ENCODE results near the gene USH1C.

DNA sequence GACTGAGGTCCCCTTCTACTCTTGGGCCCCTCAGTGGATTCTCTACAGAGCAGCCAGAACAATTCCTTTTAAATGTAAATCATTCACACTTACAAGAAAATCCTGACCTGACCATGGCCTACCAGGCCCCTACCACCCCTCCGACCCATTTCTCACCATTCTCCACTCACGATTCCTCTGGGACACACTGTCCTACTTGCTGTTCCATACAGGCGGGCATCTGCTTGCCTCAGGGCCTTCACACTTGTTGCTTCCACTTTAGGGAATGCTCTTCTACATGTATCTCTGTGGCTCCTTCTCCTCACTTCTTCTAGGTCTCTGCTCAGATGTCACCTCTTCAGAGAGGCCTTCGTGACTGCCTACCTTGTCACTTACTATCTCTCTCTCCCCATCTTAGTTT lies 3.4 kb downstream of the USH1C start:
- TF ChIP-seq, protein P1, sequence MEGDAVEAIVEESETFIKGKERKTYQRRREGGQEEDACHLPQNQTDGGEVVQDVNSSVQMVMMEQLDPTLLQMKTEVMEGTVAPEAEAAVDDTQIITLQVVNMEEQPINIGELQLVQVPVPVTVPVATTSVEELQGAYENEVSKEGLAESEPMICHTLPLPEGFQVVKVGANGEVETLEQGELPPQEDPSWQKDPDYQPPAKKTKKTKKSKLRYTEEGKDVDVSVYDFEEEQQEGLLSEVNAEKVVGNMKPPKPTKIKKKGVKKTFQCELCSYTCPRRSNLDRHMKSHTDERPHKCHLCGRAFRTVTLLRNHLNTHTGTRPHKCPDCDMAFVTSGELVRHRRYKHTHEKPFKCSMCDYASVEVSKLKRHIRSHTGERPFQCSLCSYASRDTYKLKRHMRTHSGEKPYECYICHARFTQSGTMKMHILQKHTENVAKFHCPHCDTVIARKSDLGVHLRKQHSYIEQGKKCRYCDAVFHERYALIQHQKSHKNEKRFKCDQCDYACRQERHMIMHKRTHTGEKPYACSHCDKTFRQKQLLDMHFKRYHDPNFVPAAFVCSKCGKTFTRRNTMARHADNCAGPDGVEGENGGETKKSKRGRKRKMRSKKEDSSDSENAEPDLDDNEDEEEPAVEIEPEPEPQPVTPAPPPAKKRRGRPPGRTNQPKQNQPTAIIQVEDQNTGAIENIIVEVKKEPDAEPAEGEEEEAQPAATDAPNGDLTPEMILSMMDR (IDR thresholded peaks at IDR 0.05), result no peak
- TF ChIP-seq POLR2A (IDR thresholded peaks at IDR 0.05), result no peak
